Fibroblast of mammary gland (primary cell): ENCODE data around the gene KLHL6.
"Not testable (repeated sequence)": the region's sequence is repeated elsewhere in the genome, so short reads cannot be mapped to it uniquely, and the experiment has no call there.

Experiments
- DNase-seq: peaks from one replicate; pipeline ENCODE4 v3.0.0-alpha.2; 2010; ENCODE audit warnings: low read depth
- H3K4me3 ChIP-seq: 2 replicates; pipeline ENCODE4 v1.5.1; 2011; ENCODE audit warnings: low read depth, mild to moderate bottlenecking, low read length, moderate library complexity; ENCODE audit not compliant: control insufficient read depth
- TF ChIP-seq, protein P1 (sequence below): conservative IDR thresholded peaks from 2 replicates; pipeline ENCODE4 v1.5.1; 2011; ENCODE audit warnings: low read depth, low read length, inconsistent platforms; ENCODE audit not compliant: control insufficient read depth, insufficient read depth

KLHL6 gene

DNA sequence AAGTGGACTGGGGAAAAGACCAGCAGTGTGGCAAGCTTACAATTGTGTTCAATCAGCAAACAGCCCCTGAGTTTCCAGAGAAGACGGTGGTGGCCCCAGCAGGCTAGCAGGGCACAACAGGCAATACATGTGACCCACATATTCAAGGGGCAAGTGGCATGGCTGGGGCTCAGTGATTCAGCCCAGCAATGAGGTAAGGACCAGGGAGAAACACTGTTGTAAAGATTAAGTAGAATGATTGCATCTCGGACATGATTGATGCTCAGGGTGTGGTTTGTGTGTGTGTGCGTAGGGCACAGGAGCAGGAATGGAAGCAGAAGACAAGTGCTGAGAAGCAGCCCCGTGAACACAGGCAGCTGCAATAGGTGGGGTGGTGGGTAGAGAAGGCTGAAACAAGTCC is 37.9 kb downstream of the KLHL6 start:
- no peak for DNase-seq
- TF ChIP-seq, protein P1, sequence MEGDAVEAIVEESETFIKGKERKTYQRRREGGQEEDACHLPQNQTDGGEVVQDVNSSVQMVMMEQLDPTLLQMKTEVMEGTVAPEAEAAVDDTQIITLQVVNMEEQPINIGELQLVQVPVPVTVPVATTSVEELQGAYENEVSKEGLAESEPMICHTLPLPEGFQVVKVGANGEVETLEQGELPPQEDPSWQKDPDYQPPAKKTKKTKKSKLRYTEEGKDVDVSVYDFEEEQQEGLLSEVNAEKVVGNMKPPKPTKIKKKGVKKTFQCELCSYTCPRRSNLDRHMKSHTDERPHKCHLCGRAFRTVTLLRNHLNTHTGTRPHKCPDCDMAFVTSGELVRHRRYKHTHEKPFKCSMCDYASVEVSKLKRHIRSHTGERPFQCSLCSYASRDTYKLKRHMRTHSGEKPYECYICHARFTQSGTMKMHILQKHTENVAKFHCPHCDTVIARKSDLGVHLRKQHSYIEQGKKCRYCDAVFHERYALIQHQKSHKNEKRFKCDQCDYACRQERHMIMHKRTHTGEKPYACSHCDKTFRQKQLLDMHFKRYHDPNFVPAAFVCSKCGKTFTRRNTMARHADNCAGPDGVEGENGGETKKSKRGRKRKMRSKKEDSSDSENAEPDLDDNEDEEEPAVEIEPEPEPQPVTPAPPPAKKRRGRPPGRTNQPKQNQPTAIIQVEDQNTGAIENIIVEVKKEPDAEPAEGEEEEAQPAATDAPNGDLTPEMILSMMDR = no peak
- no peak overlapping the region for H3K4me3 ChIP-seq

GRCh38 chr3:183515968-183516851 is 39.3 kb downstream of the KLHL6 start:
- DNase-seq = no peak
- no peak overlapping the region for H3K4me3 ChIP-seq
- TF ChIP-seq, protein P1 = no peak

- H3K4me3 ChIP-seq = no peak overlapping the region
- TF ChIP-seq, protein P1 = no peak
- DNase-seq = no peak
These were observed 41.5 kb downstream of the KLHL6 start for GRCh38 chr3:183514021-183514420.

DNA sequence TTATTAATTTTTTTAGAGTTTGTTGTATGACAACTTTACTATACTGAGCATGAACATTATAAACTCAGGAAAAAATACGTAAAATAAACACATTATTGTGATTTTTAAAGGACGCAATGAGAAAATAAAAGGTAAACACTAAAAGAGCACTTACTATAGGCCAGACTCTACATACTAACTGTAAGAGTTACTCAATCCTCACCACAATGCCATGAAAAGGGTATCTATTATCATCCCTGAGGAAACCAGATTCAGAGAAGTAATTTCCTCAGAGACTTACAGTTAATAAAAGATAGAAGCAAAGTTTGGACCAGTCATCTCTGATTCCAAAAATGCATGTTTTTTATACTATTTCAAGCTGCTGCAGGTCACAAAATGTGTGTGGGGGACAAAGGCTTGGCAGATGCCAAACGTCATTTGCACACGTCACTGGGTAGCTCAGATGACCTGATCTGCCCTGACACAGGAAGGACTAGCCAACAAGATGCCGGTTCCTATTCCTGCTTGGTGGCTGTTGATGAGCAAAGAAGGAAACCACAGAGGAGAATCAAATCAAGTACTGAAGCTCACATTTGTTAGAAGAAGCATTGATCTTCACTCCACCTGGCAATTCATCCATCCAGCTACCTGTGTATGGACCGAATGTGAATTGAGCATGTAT is 42.3 kb downstream of the KLHL6 start:
- DNase-seq = no peak
- H3K4me3 ChIP-seq = no peak overlapping the region
- TF ChIP-seq, protein P1 = no peak

GRCh38 chr3:183511286-183512131 is 44.0 kb downstream of the KLHL6 start:
- not testable (repeated sequence) for DNase-seq, H3K4me3 ChIP-seq

GRCh38 chr3:183508821-183509220 is 46.7 kb downstream of the KLHL6 start:
- H3K4me3 ChIP-seq = no peak overlapping the region
- DNase-seq = no peak
- TF ChIP-seq, protein P1 = no peak
